HL-60/S4 treated with retinoic acid at 250 ng/mL for 4 days and 3 days (cell line): ENCODE measurements around the gene SCAP.
"Not testable (repeated sequence)": the region's sequence is repeated elsewhere in the genome, so short reads cannot be mapped to it uniquely, and the experiment has no call there.

ENCODE experiments used
- in situ Hi-C: fragments of 300-500 bp; cut with MboI; formaldehyde crosslinking; loops from 2 replicates; pipeline ENCODE4 v1.7.0; 2022; ENCODE audit warnings: low sequenced_read_pairs

The SCAP gene

GRCh38 chr3:47482366-47482765 lies 6.6 kb upstream of the SCAP start:
- in situ Hi-C loops, result no loop called here

GRCh38 chr3:47481763-47482162 lies 6.0 kb upstream of the SCAP start:
- in situ Hi-C loops, result not testable (repeated sequence)

- in situ Hi-C loops, result not testable (repeated sequence)
These were observed 4.5 kb upstream of the SCAP start for GRCh38 chr3:47480267-47480666.

- in situ Hi-C loops, result no loop called here
These were observed 4.1 kb upstream of the SCAP start for GRCh38 chr3:47479826-47480160.

GRCh38 chr3:47478022-47478421 lies 2.3 kb upstream of the SCAP start:
- in situ Hi-C loops, result no loop called here

GRCh38 chr3:47476644-47477199 lies 981 bp upstream of the SCAP start:
- in situ Hi-C loops, result no loop called here

- in situ Hi-C loops, result no loop called here
These were observed 537 bp upstream of the SCAP start for GRCh38 chr3:47476330-47476626.

- in situ Hi-C loops, result no loop called here
These were observed 642 bp downstream of the SCAP start for GRCh38 chr3:47475029-47475569.

- in situ Hi-C loops, result no loop called here
These were observed 2.4 kb downstream of the SCAP start for GRCh38 chr3:47473391-47473790.

- in situ Hi-C loops, result no loop called here
These were observed 6.1 kb downstream of the SCAP start for GRCh38 chr3:47469616-47470015.

GRCh38 chr3:47468315-47468714 lies 7.4 kb downstream of the SCAP start:
- in situ Hi-C loops, result not testable (repeated sequence)

GRCh38 chr3:47464588-47464987 lies 11.2 kb downstream of the SCAP start:
- in situ Hi-C loops, result no loop called here

- in situ Hi-C loops, result not testable (repeated sequence)
These were observed 16.1 kb downstream of the SCAP start for GRCh38 chr3:47459534-47460085.

GRCh38 chr3:47456984-47457383 lies 18.8 kb downstream of the SCAP start:
- in situ Hi-C loops, result no loop called here

- in situ Hi-C loops, result no loop called here
These were observed 19.8 kb downstream of the SCAP start for GRCh38 chr3:47455806-47456452.

GRCh38 chr3:47452453-47453215 lies 23.1 kb downstream of the SCAP start:
- in situ Hi-C loops, result no loop called here

GRCh38 chr3:47444103-47444502 lies 31.6 kb downstream of the SCAP start:
- in situ Hi-C loops, result no loop called here

- in situ Hi-C loops, result no loop called here
These were observed 32.1 kb downstream of the SCAP start for GRCh38 chr3:47443611-47443995.

- in situ Hi-C loops, result no loop called here
These were observed 33.8 kb downstream of the SCAP start for GRCh38 chr3:47441796-47442551.

- in situ Hi-C loops, result no loop called here
These were observed 35.6 kb downstream of the SCAP start for GRCh38 chr3:47440131-47440530.

- in situ Hi-C loops, result no loop called here
These were observed 39.6 kb downstream of the SCAP start for GRCh38 chr3:47436180-47436579.
